ENCODE data around the gene FBRSL1.

FBRSL1 gene

GRCh38 chr12:132498931-132499330 is 9.0 kb downstream of the FBRSL1 start:
- no peak for DNase-seq

GRCh38 chr12:132500142-132500855 is 10.3 kb downstream of the FBRSL1 start:
- DNase-seq = no peak

GRCh38 chr12:132500856-132501180 is 10.9 kb downstream of the FBRSL1 start:
- DNase-seq = no peak

GRCh38 chr12:132501204-132501940 is 11.4 kb downstream of the FBRSL1 start:
- no peak for DNase-seq

- peak in 1 of 2 donors; percentile 19 for DNase-seq
Observed at GRCh38 chr12:132502149-132502881, 12.4 kb downstream of the FBRSL1 start.

DNA sequence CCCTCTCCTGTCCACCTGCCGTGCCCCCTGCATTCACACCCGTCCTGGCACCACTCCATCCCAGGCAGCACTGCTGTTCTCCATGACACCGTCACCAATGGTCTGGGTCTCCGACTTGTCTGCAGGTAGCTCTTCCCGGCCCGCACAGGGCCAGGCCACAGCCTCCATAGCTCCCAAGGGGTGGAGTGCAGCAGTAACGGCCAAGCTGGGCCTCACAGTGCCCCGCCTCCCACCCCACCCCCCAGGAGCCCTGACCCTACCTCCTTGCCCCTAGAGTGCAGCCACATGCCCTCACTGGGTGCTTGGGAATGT is 12.9 kb downstream of the FBRSL1 start:
- DNase-seq = no peak

- DNase-seq = no peak
Observed at GRCh38 chr12:132503618-132504204, 13.8 kb downstream of the FBRSL1 start.

GRCh38 chr12:132505105-132505851 is 15.3 kb downstream of the FBRSL1 start:
- DNase-seq = peak; percentile 16 to 58

- no peak for DNase-seq
Observed at GRCh38 chr12:132505852-132506219, 15.9 kb downstream of the FBRSL1 start.

DNA sequence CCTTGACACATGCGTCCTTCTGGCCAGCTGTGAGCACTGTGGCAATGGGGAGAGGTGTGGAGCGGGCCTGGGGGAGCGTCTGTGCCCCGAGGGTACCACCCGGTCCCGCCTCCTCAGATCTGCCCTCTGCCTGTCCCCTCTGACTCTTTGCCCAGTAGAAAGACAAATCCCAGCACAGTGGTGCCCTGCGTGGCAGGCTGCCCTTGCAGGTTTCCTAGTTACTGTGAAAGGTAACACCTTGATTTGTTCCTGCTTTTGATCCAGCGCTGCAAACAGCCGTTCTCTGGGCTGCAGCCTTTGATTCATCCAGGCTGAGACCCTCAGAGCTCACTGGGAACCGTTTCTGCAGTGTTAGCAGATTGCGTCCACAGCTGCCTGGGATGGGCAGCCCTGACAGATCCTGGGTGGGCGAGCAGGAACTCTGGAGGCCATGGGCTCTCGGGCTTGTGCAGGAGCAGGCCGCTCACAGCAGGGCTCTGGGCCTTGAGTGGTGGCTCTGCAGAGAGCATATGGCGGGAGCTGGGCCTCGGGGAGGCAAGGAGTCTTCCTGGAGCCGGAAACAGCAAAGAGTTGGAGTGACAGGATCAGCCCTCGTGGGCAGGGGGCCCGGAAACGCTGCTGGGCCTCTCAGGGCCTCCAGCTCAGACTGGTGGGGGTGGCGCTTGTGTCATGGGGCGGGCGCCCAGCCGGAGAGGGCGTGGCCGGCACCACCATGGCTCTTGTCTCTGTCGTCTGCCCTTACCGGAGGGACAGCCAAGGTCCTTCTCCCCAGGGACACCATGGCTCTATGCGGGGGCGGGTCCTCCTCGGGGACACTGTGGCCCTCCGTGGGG is 16.6 kb downstream of the FBRSL1 start:
- peak; percentile 37 to 60 for DNase-seq

- DNase-seq = no peak
Observed at GRCh38 chr12:132507161-132507538, 17.2 kb downstream of the FBRSL1 start.

DNA sequence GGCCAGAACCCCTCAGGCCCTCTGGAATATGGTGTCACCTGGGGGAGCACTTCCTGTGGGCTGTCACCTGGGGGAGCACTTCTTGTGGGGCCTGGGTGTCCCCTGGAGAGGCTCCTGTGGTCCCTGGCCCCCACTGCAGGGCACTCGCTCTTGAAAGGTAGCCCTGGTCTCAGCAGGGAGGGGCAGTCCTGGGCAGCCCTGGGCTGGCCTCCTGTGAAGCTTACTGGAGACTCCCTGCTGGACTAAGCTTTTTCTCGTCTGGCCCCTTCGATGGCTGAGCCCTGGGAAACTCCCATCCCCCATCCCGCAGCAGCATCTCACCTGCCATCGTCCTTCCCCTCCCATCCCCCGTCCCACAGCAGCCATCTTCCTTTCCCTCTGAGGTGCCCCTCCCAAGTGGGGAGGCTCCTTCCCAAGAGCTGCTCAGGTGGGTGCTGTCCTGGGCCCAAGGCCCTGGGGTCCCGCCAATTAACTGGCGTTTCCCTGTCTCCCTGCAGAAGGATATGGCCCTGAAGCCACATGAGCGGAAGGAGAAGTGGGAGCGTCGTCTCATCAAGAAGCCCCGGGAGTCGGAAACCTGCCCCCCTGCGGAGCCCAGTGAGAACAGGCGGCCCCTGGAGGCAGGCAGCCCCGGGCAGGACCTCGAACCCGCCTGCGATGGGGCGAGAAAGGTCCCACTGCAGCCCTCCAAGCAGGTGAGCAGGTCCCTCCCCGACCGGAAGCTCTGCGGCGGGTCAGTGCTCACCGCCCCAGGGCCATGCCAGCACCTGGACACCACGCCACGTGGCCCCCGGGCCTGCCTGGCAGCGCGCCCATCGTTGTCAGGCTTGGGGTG is 17.9 kb downstream of the FBRSL1 start:
- no peak for DNase-seq

- DNase-seq = no peak
Observed at GRCh38 chr12:132508491-132508740, 18.5 kb downstream of the FBRSL1 start.

- DNase-seq = no peak
Observed at GRCh38 chr12:132508860-132509732, 19.1 kb downstream of the FBRSL1 start.

- no peak for DNase-seq
Observed at GRCh38 chr12:132510111-132510724, 20.3 kb downstream of the FBRSL1 start.

DNA sequence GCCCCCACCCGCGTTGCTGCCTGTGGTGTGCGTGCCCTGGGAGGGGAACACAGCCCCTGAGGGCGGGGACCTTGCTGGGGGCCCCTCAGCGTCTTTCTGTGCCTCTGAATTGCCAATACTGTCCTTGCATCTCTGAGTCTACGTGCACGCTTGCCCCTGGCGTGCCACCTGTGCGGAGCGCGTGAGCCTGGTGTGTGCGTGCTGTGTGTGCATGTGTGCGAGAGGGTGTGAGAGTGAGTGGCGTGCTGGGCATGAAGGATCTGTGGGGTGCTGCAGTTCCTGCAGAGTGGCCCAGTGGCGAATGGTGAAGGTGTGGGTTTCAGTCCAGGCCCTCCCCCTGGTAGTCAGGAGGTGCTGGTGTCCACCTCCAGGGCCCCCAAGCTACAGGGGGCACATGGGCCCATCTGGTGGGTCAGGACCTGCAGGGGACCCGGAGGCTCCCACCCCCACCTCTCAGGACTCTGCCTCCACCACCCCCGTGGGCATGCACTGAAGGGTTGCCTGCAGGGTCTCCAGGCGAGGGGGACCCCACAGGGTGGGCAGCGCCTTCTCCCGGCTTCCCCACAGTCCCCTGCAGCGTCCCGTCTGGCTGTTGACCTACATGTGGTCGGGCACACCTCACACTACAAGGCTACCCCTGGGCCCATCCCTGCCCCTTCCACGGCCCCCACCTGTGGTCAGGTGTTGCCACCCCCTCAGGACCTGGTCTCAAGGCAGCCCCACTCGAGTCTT is 21.0 kb downstream of the FBRSL1 start:
- no peak for DNase-seq

GRCh38 chr12:132511516-132512196 is 21.7 kb downstream of the FBRSL1 start:
- DNase-seq = no peak

GRCh38 chr12:132512197-132513069 is 22.5 kb downstream of the FBRSL1 start:
- DNase-seq = no peak
